Measurements from ENCODE around the gene BRIP1.

- TF ChIP-seq CTCF (conservative IDR thresholded peaks at IDR 0.05 in 1 of 2, IDR thresholded peaks at IDR 0.05 in 1 of 2; ENCODE audit: low read depth in 1 of 2, low read length in 2 of 2) (no peak), EZH2 (IDR thresholded peaks at IDR 0.05; ENCODE audit: low read length, missing control alignments) (no peak)
Measured at GRCh38 chr17:61718022-61718421, 145.3 kb downstream of the BRIP1 start.
